ENCODE results near the gene CA5A. TPM values are rescaled to one million over a fixed set of nuclear protein-coding genes. Genes with fewer than 3 reads are reported as not detected.

The CA5A gene
- total and polyA plus RNA-seq, 2 of the 13 experiments (the other 11 are each of a cell fraction or from before 2014, with no cell fraction given) = 66.8 to 106 TPM

GRCh38 chr16:87847785-87848675 is 88.3 kb downstream of the CA5A start (continued):
- TF ChIP-seq TEAD3 (CRISPR knock-in tag; optimal IDR thresholded peaks at IDR 0.05; ENCODE audit: borderline replicate concordance) (peak; percentile 61), HNF1A (IDR thresholded peaks at IDR 0.05; ENCODE audit: low read depth) (no peak; the same call in none of the 2 replicates), HNF1A (CRISPR knock-in tag; IDR thresholded peaks at IDR 0.05; ENCODE audit: borderline replicate concordance) (peak; percentile 60; the same call in 1 of the 2 replicates), ZNF235 (CRISPR knock-in tag; IDR thresholded peaks at IDR 0.05; ENCODE audit: borderline replicate concordance) (0 out of 2 replicates have a peak, but pooled peaks have one; percentile 16), CEBPB (IDR thresholded peaks at IDR 0.05; ENCODE audit: borderline replicate concordance, low read depth, low read length) (peak; percentile 83), SP5 (CRISPR knock-in tag; IDR thresholded peaks at IDR 0.05; ENCODE audit: borderline replicate concordance, low read depth) (peak; percentile 95), THRA (CRISPR knock-in tag; IDR thresholded peaks at IDR 0.05; ENCODE audit: borderline replicate concordance) (peak; percentile 86), ZNF12 (CRISPR knock-in tag; IDR thresholded peaks at IDR 0.05) (peak; percentile 67; the same call in 1 of the 2 replicates), NFKBIZ (CRISPR knock-in tag; IDR thresholded peaks at IDR 0.05) (peak; percentile 72), TFAP4 (IDR thresholded peaks at IDR 0.05; ENCODE audit: borderline replicate concordance, low read depth) (peak; percentile 74; the same call in 1 of the 2 replicates), ZNF720 (CRISPR knock-in tag; IDR thresholded peaks at IDR 0.05) (no peak), ZNF142 (CRISPR knock-in tag; IDR thresholded peaks at IDR 0.05) (peak; percentile 55; the same call in 1 of the 2 replicates), KMT2A (CRISPR knock-in tag; IDR thresholded peaks at IDR 0.05) (peak; percentile 79), NFRKB (IDR thresholded peaks at IDR 0.05) (no peak), REXO4 (CRISPR knock-in tag; IDR thresholded peaks at IDR 0.05; ENCODE audit: borderline replicate concordance) (no peak), JUNB (CRISPR knock-in tag; IDR thresholded peaks at IDR 0.05; ENCODE audit: borderline replicate concordance) (no peak; the same call in 1 of the 2 replicates), MTF2 (CRISPR knock-in tag; IDR thresholded peaks at IDR 0.05; ENCODE audit: borderline replicate concordance) (no peak)
